COR-L47 (cell line): ENCODE results near the gene IYD.
"Not testable (repeated sequence)": the region's sequence is repeated elsewhere in the genome, so short reads cannot be mapped to it uniquely, and the experiment has no call there.

Source experiments
- DNase-seq: peaks from one replicate; lab custom pipeline; 2025; lab: John Stamatoyannopoulos, UW

IYD gene

DNA sequence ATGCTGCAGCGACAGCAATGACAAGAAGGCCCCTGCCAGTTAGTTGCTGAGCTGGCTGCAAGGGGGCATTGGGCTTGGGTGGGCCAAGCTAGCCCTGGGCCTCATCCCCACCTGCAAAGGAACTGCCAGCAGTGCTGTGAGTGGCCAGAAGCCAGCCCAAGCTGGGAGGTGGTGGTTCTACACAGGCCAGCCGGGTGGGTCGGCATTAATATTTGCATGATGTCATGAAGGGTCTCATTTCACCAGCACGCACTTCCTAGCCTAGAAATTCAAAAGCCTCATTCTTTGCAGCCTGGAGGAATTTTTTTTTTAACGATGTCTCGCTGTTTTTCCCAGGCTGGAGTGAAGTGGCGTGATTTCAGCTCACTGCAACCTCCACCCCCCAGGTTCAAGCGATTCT lies 62.0 kb downstream of the IYD start:
- DNase-seq = no peak

DNA sequence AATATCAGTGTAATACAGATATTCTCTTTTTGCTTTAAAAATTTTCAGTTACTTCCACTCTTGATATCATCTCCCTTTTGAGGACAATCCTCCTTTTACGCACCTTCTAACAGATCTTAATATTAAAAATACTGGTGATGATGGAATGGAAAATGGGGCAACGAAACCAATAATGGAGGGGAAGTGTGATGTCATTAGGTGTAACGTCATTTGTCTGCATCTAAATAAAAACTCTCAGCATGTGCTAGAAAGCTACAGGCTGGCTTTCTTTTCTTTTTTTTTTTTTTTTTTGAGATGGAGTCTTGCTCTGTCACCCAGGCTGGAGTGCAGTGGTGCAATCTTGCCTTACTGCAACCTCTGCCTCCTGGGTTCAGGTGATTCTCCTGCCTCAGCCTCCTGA lies 66.5 kb downstream of the IYD start:
- DNase-seq = no peak

DNA sequence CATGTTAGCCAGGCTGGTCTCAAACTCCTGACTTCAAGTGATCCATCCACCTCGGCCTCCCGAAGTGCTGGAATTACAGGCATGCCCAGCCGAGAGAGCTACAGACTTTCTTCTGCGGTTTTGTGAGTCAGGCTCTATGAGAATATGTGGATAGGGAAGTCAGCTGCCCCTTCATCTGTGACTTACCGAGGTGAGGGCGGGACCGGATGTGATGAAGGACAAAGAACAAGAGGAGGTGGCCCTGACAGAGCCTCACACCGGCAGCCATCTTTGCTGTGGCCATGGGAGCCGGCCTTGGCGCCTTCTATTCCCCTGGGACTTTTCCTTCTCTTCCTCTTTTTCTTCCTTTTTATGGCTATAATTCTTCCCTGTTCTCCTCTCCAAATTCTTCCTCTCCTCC lies 67.0 kb downstream of the IYD start:
- DNase-seq = no peak

DNA sequence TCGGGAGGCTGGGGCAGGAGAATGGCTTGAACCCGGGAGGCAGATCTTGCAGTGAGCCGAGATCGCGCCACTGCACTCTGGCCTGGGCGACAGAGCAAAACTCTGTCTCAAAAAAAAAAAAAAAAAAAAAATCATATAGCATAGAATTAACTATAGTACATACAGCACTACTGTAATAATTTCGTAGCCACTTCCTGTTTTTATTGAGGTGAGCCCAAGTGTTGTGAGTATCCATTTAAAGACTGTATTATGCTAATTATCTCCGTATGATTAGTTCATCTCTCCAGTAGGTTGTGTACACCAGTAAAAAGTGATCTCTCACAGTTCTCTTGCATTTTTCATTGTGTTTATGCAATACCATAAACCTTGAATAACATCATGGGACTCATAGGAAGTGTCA lies 70.6 kb downstream of the IYD start:
- no peak for DNase-seq

DNA sequence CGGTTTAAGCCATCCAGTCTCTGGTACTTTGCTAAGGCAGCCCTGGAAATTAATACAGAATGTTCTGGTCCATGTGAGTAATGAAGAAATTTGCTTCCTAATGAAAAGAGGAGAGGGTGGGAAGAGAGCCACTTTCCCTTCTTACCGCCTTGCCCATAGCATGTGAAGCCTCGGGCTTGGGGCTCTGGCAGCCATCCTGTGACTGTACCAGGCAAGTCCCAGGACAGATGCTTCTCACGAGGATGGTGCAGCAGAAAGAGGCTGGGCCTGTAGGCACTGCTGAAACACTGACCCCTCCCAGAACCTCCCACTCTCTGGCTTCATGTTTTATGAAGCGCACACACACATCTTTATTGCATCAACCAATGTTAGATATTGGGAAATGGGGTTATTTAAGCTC lies 74.8 kb downstream of the IYD start:
- DNase-seq = no peak

DNA sequence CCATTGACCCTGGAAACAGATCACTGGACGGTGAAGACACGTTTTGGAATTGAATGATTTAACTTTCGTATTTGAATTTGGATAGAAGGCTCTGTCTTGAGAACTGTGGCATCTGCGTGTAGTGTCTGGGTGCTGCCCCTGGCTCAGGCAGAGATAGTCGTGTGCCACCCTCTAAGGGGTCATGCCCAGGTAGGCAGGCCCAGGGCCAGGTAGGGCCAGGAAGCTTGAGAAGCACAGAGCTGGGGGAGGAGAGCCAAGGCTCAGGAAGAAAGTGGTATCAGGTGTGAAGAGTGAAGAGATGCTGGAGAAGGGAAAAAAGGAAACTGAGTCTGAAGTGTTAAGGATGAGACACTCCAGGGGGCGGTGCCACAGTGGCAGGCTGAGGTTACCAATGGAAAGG lies 75.5 kb downstream of the IYD start:
- no peak for DNase-seq

DNA sequence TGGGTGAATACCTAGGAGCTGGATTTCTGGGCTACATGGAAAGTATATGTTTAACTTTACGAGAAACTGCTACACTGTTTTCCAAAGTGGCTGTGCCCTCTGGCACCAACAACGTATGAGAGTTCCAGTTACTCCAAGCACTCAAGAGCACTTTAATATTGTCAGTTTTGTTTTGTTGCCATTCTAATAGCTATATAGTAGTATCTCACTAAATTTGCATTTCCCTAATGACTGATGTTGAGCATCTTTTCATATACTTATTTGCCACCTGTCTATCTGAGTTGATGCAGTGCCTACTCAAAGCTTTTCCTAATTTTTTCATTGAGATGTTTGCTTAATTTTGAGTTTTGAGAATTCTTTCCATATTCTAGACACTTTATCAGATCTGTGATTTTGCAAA lies 76.7 kb downstream of the IYD start:
- DNase-seq = no peak

DNA sequence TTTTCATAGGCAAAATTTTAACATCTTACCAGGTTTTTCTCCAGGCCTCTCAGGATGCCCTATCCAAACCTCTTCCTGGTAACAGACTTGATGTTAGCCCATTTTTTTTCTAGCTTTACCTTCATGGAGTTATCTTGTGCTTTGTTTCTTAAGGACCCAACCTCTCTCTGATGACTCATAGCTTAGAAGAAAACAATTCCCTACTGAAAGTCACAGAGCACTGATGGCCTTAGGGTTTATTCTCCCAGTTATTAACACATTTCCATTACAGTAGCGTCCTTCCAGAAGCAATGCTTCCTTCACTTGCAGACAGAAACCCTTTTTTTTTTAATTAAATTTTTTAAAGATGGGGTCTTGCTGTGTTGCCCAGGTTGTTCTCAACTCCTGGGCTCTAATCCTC lies 79.4 kb downstream of the IYD start:
- no peak for DNase-seq

DNA sequence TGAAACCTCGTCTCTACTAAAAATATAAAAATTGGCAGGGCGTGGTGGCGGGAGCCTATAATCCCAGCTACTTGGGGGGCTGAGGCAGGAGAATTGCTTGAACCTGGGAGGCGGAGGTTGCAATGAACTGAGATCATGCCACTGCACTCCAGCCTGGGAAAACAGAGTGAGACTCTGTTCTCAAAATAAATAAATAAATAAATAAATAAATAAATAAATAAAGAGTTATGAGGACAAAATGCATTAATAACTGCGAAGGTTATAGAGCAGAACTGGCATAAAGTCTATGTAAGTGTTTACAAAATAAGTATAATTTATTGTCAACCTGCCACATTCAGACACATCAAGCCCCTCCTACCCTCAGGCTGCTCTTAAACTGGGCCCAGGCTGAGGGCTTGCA lies 80.2 kb downstream of the IYD start:
- DNase-seq = not testable (repeated sequence)

DNA sequence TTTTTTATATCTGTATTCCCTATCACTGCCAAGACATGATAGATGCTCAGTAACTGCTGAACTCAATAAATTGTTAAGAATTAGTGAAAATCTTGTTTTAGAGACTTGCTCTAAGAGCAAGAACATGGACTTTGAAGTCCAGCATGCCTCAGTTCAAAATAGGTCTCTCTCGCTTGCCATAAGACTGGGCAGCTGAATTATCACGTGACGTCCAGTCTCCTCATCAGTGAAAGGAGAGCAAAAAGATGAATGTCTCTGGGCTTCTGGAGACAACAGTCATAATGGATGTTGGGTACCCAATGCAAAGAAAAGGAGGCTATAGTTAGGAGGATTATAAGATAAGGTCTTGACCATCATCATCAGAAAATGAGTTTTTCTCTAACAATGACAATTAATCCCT lies 82.1 kb downstream of the IYD start:
- DNase-seq = no peak

DNA sequence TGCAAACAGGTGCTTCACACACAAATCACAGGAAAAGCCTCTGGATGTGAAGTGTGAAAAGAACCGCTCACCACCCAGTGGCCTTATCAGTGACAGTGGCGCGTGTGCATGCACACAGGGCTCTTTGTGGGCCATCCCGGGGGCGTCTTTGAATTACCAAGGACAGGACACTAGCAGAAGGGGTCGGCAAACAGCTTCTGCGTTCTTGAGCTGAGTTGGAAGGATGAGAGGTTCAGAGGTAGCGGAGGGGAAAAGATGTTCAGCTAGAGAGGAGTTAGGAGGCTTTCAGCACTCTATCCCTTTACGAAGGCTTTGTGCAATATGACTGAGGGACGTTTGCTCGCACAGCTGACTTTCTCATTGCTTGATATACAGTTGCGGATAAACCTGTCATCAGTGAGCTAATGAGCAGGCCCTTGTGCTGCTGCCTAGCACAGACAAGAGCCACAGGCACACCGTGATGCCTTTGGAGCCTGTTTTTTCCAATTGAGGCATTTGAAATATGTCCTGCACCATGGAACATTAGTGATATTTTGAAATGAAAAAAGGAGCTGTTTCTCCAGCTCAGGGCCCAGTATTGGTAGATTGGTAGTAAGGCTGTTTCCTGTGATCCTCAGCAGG lies 83.1 kb downstream of the IYD start:
- no peak for DNase-seq

DNA sequence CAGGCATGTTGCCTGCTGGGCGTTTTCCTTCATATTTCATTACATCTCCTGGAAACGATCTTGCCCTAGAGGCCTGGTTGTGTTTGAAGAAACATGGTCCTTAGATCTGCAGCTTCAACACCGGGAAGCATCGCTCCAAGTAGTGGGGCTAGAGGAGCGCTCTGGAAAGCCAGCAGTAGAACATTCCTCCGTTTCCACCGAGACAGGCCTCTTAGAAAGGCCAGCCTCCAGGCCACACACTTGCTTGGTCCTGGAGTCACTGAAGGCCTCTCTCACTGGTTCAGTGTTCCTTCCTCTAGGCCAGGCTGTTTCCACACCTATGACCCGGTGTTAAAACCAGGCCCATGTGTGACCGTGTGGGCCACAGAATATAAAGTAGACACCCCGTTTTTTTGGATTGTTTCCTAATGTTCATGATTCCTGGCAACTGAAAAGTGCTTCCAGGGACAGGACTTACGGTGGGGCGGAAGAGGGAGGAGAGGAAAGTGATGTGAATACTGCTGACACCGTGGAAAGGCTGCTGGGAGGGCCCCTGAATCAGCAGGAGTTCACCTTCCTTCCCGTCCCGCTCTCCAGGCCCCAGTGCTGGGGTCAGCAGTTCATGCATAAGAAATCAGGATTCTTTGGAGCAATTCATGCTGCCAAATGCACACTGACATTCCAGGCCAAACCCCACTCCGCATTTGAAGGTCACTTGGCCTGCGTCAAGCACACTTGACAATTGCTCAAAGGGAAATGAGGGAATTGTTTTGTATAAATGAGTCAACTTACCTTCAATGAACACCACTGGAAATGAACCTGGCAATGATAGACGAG lies 83.8 kb downstream of the IYD start:
- no peak for DNase-seq

DNA sequence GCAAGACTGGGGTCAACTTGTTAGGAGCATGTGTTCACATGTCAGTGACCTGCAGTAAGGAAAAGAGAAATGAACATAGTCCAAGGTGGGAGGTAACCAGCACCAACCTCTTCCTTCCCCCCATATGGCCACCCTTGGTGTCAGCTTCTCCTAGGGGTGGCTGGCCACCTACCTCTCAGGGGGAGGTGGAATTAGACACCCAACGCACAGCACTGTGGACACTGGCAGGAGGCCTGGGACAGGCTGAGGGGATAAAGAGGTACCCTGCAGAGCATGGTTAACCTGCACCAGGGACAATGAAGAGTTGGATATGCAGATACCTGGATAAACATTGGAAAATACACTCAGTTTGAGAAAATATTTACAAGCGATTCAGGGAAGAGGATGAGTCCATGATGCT lies 84.5 kb downstream of the IYD start:
- no peak for DNase-seq
